ENCODE data around the gene C5orf52. TPM values are rescaled to one million over a fixed set of nuclear protein-coding genes. Genes with fewer than 3 reads are reported as not detected.

C5orf52 gene
- total RNA-seq: not detected in 2 replicates

- DNase-seq (ENCODE audit: extremely low read depth, low read depth, low spot score): peak; percentile 34
Measured at GRCh38 chr5:157670662-157671591, at the start of gene C5orf52. C5orf52 (plus strand) TSS chr5:157671533; CDS start chr5:157671615, 82 bp downstream.

GRCh38 chr5:157624144-157624543 is 47.2 kb upstream of the C5orf52 start:
- DNase-seq (ENCODE audit: extremely low read depth, low read depth, low spot score): no peak

GRCh38 chr5:157626831-157627230 is 44.5 kb upstream of the C5orf52 start:
- no peak for DNase-seq (ENCODE audit: extremely low read depth, low read depth, low spot score)

DNA sequence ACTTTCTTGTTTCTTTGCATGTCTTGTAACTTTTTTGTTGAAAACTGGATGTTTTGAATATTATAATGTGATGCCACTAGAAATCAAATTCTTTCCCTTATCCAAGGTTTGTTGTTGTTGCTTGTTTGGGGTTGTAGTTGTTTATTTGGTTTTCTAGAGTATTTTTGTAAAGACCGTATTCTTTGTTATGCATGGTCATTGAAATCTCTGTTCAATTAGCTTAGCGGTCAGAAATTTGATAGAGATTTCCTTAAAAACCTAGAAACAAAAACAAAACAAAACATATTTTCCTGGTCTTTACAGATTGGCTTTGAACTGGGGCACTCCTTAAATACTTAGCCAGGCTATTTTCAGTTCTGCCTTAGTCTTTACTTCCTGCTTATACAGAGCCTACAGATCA is 41.0 kb upstream of the C5orf52 start:
- DNase-seq (ENCODE audit: extremely low read depth, low read depth, low spot score): no peak

- DNase-seq (ENCODE audit: extremely low read depth, low read depth, low spot score): no peak
Measured at GRCh38 chr5:157640406-157641066, 30.8 kb upstream of the C5orf52 start.

DNA sequence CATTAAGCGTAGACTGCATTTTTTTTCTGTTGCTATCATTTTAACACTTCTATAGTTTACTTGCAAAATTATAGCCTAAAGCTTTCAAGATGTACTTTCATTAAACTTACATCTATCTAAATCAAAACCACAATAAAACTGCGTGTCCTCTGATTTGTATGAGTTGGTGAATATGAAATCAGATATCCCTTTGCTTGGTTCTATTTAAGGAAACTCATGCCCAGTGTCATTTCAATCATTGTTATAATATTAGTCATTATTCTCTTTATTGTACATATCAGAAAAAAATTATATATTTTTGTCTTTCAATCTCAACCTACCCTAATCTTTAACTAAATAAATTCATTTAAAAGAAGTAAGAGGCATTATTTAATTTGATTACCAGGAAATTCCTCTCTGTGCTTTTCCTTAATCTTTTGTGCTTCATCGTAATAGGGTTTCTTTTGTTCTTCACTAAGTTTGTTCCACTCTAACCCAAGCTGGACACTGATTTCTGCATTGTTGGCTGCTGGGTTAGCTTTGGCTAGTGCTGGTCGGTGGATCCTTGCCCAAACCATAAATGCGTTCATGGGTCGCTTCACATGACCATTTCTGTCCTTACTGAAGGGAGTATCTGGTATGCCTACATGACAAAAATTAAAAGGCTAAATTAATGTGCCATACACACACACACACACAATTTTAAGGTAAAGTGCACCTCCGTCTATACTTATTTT is 22.9 kb upstream of the C5orf52 start:
- DNase-seq (ENCODE audit: extremely low read depth, low read depth, low spot score): no peak

DNA sequence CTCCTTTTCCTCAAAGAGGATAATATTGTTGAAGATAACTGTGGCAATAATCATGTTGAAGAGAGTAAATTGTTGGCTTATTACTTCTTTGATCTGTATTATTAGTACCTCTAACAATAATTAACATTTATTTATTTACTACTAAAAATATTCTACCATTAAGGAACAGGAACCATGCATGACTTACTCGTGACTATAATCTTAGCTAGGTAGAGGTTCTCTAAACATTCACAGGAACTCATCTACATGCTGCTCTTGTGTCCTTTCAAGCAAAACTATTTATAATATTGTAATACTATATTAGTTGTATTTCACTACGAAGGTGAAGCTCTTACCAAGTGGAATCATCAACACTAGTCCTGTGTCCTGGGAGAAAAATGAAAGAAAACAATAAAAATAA is 22.2 kb upstream of the C5orf52 start:
- DNase-seq (ENCODE audit: extremely low read depth, low read depth, low spot score): no peak

DNA sequence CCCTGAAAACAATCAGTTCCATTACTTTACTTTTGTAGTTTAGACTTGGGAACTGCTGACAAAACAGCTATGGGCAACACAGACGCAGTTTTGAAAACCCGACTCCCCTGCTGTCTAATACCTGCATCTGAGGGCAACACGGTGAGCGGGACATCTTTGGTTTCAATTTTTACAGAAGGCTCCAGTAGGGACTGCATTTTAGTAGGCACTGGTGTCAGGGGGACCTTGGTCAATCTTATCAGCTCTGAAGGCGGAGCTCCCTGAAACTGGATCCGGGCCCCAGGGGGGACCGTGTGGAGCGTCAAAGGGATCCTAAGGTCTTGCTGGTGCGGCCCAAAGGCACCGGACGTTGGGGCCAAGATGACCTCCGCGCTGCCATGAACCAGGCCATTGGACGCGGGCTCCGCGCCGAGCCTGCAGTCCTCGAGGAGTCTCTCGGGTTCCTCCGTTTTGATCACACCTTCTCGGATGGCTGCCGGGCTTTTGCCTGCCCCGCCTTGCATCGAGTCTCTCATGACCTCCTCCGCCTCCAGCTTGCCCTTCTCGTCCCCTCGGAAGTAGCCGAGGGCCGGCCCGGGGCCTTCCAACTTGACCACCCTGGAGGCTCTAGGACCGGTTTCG is 20.2 kb upstream of the C5orf52 start:
- no peak for DNase-seq (ENCODE audit: extremely low read depth, low read depth, low spot score)

DNA sequence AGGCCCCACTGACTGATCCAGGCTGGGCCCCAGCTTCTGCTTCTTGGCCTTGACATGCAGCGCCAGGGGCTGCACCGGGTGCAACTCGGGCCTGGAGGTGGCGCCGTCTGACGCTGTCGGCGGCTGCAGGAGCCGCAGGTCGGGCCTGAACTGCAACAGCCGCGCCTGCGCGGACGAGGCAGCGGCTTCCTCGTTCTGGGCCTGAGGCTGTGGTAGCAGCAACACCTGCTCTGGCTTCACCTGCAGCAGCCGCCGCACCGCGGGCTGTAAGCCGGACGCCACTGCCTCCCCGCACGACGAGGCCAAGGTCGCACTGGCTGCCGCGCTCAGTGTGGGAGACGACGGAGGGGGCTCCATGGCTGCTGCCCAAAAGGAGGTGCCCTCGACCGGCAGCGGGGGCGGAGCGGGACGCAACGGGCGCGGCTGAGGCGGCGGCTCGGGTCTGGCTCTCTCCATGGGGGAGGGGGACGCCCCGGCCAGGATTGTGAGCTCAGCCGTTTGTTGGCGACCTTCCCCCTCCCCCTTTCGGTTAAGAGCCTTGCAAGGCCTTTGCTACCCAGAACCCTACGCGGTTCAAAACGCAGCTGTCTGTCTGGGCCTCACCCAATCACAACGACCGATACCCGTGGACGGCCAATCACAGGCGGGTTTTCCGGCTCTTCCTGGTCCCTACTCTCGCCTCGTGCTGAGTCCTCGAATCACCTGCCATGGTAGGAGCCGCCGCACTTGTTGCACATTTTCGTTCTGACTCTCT is 19.5 kb upstream of the C5orf52 start:
- DNase-seq (ENCODE audit: extremely low read depth, low read depth, low spot score): no peak

- no peak for DNase-seq (ENCODE audit: extremely low read depth, low read depth, low spot score)
Measured at GRCh38 chr5:157652377-157652692, 19.0 kb upstream of the C5orf52 start, which contains the start of gene SOX30. SOX30 (minus strand) TSS chr5:157652438; CDS start chr5:157652078, 360 bp downstream.

GRCh38 chr5:157657516-157657915 is 13.8 kb upstream of the C5orf52 start:
- no peak for DNase-seq (ENCODE audit: extremely low read depth, low read depth, low spot score)

- no peak for DNase-seq (ENCODE audit: extremely low read depth, low read depth, low spot score)
Measured at GRCh38 chr5:157658893-157659292, 12.4 kb upstream of the C5orf52 start.

- DNase-seq (ENCODE audit: extremely low read depth, low read depth, low spot score): no peak
Measured at GRCh38 chr5:157659868-157660660, 11.3 kb upstream of the C5orf52 start.

GRCh38 chr5:157665467-157666070 is 5.8 kb upstream of the C5orf52 start:
- DNase-seq (ENCODE audit: extremely low read depth, low read depth, low spot score): no peak

DNA sequence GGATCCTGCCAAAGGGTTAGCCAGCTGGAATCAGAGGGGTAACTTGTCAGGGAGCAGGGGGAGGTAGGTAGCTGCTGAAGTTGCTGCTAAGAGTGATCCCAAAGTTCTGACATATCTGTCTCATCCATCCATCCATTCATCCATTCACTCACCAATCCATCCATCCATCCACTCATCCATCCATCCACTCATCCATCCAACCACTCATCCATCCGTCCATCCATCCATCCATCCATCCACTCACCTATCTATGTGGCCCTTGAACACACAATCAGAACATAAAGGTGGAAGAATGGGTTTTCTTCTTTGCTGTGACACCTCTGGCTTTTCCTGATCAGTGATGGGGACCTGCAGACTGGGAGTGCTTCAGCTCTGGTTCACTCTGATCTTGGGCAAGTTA is 3.0 kb upstream of the C5orf52 start:
- DNase-seq (ENCODE audit: extremely low read depth, low read depth, low spot score): no peak

DNA sequence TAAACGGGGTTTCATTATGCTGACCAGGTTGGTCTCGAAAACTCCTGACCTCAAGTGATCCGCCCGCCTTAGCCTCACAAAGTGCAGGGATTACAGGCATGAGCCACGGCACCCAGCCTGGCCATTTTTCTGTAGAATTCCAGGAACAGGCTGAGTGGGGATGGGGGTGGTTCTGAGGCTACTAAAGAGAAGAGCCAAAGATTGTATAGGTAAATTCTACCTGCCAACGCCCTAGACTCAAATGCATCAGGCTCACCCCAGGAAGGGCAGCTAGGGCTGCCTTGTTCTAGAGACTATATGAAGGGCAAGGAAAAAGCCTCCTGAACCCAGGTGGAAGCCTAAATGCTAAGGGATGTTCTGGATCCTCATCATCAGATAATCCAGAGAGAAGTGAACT is 1.6 kb upstream of the C5orf52 start:
- no peak for DNase-seq (ENCODE audit: extremely low read depth, low read depth, low spot score)

- DNase-seq (ENCODE audit: extremely low read depth, low read depth, low spot score): no peak
Measured at GRCh38 chr5:157671592-157672330, 428 bp downstream of the C5orf52 start.

- DNase-seq (ENCODE audit: extremely low read depth, low read depth, low spot score): no peak
Measured at GRCh38 chr5:157672976-157673375, 1.6 kb downstream of the C5orf52 start.
